Transverse colon (tissue), 4 donors: ENCODE measurements around the gene KRTAP21-3.

Experiments used
- POLR2A ChIP-seq: fragments of 450-650 bp; IDR thresholded peaks from one replicate; pipeline ENCODE4 v1.6.1; 2016; ENCODE audit warnings: antibody characterized with exemption, mild to moderate bottlenecking, moderate library complexity
- POLR2AphosphoS5 ChIP-seq, 3 donors: sonication (generic); formaldehyde crosslinking; IDR thresholded peaks; one replicate each; pipeline ENCODE4 v1.6.1; 2016; ENCODE audit warnings: antibody characterized with exemption in 3 of 3
- TF ChIP-seq, protein P1 (sequence below), 5 experiments: fragments of 200-600 bp in 3 of 5; fragments of 450-650 bp in 2 of 5; sonication (generic) in 3 of 5; IDR thresholded peaks; 1 replicate in 2 of 5; 2 replicates in 3 of 5; pipeline ENCODE4 v1.5.1; 2016 to 2017; ENCODE audit warnings: antibody characterized with exemption in 5 of 5, inconsistent platforms in 3 of 5, mild to moderate bottlenecking in 2 of 5, moderate library complexity in 1 of 5

DNA sequence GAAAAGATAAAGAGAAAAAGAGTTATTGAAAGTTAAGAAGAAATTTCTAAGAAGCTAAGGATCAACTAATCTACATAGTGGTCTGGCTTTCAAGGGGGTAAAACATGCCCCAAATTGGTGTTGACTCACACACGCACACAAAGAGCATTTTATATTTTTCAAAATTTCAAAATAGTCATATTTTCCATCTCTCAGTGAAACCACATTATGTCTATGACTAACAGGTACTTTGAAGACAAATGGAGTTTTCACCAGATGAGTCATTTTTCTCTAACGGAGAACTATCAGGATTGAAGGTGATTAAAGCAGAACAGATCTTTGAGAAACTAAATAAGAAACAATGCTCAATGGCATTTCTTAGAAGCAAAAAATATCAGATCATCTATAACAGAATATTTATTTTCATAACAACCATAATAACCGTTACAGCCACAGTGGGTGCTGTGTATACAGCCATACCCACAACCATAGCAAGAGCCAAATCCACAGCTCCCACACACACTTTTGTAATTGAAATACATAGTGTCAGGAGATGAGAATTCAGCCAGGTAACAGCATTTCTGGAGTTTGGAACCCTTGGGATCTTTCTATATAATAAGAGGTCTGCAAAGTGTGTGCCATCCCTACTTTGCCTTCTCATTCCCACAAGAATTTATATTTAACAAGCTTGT is at the start of gene KRTAP21-3:
- TF ChIP-seq, protein P1, sequence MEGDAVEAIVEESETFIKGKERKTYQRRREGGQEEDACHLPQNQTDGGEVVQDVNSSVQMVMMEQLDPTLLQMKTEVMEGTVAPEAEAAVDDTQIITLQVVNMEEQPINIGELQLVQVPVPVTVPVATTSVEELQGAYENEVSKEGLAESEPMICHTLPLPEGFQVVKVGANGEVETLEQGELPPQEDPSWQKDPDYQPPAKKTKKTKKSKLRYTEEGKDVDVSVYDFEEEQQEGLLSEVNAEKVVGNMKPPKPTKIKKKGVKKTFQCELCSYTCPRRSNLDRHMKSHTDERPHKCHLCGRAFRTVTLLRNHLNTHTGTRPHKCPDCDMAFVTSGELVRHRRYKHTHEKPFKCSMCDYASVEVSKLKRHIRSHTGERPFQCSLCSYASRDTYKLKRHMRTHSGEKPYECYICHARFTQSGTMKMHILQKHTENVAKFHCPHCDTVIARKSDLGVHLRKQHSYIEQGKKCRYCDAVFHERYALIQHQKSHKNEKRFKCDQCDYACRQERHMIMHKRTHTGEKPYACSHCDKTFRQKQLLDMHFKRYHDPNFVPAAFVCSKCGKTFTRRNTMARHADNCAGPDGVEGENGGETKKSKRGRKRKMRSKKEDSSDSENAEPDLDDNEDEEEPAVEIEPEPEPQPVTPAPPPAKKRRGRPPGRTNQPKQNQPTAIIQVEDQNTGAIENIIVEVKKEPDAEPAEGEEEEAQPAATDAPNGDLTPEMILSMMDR (IDR thresholded peaks at IDR 0.05): no peak
- TF ChIP-seq POLR2A (no peak), POLR2AphosphoS5 (IDR thresholded peaks at IDR 0.05) (no peak)
